Peyer's patch (tissue), 4 donors: ENCODE measurements around the gene ADGRB3.

Experiments used
- POLR2A ChIP-seq, 2 donors: fragments of 450-650 bp; IDR thresholded peaks; one replicate each; pipeline ENCODE4 v1.5.1; 2017; ENCODE audit warnings: antibody characterized with exemption in 2 of 2, mild to moderate bottlenecking in 2 of 2, moderate library complexity in 2 of 2
- TF ChIP-seq, protein P1 (sequence below), 6 experiments: fragments of 450-650 bp in 4 of 6; fragments of 200-600 bp in 2 of 6; sonication (generic) in 1 of 6; IDR thresholded peaks; one replicate each; pipeline ENCODE4 v1.5.1; 2017 to 2019; ENCODE audit warnings: antibody characterized with exemption in 6 of 6, mild to moderate bottlenecking in 3 of 6, moderate library complexity in 1 of 6

DNA sequence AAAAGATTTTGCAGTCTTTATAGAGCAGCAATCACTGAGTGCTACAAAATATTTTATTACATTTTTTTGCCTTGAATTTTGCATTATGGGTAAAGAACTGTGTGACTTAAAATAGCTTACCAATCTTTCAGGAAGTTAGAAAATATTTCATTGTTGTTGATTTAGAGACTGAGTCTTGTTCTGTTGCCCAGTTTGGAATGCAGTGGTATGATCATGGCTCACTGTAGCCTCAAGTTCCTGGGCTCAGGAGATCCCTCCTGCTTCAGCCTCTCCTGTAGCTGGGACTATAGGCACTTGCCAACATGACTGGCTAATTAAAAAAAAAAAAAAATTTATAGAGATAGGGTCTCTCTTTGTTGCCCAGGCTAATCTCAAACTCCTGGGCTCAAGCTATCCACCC is 100.8 kb downstream of the ADGRB3 start:
- TF ChIP-seq POLR2A (IDR thresholded peaks at IDR 0.05), result no peak
- TF ChIP-seq, protein P1, sequence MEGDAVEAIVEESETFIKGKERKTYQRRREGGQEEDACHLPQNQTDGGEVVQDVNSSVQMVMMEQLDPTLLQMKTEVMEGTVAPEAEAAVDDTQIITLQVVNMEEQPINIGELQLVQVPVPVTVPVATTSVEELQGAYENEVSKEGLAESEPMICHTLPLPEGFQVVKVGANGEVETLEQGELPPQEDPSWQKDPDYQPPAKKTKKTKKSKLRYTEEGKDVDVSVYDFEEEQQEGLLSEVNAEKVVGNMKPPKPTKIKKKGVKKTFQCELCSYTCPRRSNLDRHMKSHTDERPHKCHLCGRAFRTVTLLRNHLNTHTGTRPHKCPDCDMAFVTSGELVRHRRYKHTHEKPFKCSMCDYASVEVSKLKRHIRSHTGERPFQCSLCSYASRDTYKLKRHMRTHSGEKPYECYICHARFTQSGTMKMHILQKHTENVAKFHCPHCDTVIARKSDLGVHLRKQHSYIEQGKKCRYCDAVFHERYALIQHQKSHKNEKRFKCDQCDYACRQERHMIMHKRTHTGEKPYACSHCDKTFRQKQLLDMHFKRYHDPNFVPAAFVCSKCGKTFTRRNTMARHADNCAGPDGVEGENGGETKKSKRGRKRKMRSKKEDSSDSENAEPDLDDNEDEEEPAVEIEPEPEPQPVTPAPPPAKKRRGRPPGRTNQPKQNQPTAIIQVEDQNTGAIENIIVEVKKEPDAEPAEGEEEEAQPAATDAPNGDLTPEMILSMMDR (IDR thresholded peaks at IDR 0.05), result no peak
